Measurements from ENCODE around the gene ESAM. TPM values are rescaled to one million over a fixed set of nuclear protein-coding genes. Genes with fewer than 3 reads are reported as not detected.

ESAM gene, protein sequence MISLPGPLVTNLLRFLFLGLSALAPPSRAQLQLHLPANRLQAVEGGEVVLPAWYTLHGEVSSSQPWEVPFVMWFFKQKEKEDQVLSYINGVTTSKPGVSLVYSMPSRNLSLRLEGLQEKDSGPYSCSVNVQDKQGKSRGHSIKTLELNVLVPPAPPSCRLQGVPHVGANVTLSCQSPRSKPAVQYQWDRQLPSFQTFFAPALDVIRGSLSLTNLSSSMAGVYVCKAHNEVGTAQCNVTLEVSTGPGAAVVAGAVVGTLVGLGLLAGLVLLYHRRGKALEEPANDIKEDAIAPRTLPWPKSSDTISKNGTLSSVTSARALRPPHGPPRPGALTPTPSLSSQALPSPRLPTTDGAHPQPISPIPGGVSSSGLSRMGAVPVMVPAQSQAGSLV
- total RNA-seq = 0.50 and 1.4 TPM in 2 replicates

DNA sequence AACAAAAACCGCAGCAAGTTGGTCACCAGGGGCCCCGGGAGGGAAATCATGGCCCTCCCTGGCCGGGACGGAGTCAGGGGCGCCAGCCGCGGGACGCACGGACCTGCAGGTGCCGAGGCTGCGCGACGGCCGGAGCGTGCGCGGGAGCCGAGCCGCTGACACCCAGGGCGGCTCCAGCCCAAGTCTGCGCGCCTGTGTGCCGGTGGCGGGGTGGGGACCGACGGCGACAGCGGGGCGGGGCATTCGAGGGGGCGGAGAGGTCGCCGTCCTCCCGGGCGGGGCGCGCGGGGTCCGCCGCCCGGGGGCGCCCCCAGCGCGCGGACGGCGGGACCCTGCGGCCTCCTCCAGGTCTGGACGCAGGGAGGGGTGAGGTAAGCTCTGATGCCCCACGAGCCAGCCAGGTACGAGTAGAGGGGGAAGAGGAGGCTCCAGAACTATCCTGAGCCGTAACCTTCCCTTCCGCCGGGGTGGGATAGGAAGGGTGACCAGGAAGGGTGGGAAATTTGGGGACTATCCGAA is at the start of gene ESAM:
TSS of gene ESAM (minus strand) at position 186 of the 519 bp plus-strand sequence. CDS start at position 50, 136 bp downstream.
- no peak for DNase-seq (ENCODE audit: low read depth)

DNA sequence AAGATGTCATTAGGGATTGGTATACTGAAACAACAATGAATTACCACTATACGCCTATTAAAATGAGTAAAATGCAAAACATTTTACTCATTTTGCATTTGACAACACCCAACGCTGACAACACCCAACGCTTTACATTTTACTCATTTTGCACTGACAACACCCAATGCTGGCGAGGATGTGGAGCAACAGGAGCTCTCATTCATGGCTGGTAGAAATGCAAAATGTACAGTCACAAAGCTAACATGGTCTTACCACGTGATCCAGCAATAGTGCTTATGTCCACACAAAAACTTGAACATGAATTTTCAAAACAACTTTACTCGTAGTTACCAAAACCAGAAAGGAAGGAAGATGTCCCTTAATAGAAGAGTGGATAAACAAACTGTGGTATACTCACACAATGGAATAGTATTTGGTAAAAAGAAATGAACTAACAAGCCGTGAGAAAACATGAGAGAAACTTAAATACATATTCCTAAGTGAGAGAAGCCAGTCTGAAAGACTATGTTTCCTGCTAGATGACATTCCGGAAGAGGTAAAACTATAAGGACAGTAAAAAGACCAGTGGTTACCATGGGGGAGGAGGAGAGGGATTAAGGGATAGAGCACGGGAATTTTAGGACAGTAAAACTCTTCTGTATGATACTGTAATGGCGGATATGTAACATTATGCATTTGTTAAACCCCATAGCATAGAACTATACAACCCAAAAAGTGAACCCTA is 49.5 kb upstream of the ESAM start:
- DNase-seq (ENCODE audit: low read depth) = no peak

DNA sequence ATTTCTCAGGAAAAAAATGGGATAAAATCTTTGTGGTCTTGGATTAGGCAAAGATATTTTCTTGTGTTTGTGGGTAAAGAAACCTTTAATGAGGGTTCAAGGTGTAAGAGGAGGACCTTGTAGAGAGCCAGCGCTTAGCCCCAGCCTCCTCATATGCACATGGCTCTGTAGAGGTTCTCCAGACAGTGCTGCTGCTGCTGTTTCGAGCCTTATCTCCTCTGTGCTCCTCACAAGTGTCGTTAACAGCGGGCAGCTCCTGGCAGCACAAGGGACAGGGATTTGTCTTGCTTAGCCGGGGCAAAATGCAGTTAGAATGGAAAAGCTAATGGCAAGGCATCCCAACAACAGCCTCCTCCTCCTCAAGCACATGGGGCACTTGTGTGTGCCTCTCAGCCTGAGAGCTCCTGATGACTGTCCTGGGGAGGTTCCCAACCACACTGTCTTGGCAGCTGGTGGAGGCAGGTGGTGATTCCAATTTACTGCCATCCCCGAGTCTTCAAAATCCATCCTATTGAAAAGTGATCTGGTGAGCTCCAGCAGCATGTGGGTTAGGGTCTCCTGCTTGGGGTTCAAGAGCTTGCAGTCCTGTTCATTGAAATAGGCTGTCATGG is 45.7 kb upstream of the ESAM start:
- no peak for DNase-seq (ENCODE audit: low read depth)

DNA sequence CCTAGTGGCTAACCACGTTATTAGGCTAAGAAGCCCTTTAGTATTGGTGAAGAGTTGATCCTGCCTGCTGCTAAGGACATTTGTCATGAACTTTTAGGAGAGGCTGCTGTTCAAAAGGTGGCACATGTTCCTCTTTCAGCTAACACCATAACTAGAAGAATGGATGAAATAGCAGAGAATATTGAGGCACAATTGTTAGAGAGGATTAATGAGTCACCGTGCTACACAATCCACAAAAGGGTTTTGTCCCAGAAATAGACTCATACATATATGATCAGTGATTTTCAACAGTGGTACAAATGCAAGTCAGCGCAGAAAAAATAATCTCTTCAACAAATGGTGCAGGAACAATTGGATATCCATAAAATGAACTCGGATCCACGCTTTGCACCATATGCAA is 45.1 kb upstream of the ESAM start:
- DNase-seq (ENCODE audit: low read depth) = no peak

DNA sequence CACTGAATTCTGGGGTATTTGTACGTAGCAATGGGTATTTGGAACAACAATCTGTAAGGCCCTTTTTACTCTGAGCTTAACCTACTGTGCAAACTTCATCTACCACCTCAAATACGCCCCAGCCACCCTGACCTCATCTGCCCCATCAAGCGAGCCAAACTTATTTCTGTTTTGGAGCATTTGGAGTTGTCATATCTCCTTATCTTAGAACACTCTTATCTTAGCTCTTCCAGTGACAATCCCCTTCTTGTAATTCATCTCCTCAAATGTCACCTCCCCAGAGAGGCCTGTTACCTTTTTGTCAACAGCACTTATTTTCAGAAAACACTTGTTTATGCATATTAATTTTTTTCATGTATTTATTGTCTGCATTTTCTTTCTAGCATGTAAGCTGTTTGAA is 42.8 kb upstream of the ESAM start:
- DNase-seq (ENCODE audit: low read depth) = no peak

DNA sequence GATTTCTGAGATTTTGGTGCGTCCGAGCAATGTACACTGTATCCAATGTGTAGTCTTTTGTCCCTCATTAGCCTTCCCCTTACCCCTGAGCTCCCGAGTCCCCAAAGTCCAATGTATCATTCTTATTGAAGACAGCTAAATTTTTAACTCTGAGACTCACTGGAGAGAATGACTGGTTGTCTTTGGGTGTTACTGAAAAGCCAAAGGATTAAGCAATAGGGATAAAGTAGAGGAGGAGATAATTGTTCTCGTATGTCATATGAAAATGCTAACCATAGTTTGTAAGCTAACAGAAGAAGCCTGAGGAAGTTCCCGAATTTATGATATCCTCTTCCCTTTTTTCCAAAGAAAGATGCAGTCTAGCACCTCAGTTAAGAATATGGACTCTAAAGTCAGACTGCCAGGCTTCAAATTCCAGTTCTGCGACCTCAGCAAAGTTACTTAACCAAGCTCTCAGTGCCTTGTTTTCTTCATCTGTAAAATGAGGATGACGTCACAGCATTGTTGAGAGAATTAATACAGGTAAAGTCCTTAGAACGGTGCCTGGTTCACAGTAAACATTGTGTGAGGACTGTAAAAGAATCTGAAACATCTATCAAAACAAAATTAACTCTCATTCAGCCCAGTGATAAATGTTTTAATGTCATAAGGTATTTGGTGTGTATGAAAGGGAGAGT is 39.7 kb upstream of the ESAM start:
- DNase-seq (ENCODE audit: low read depth) = peak; percentile 7

DNA sequence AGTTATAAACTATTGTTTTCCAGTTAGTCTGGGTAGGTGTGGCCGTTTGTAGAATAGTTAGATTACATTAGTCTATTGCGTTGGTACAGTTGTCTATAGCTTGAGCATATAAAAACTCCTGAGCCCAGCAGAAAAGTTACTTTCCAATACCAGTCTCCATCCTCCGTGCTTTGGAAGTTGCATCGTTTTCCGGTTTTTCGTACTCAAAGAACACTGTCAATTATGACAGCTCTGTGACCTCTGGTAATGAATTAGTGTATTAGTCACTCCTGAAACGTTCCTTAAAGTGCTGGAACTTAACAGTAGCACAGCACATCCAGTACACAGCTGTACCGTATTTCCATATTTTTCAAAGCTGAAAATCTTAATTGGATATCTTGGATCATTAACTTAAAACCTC is 38.9 kb upstream of the ESAM start:
- peak; percentile 64 for DNase-seq (ENCODE audit: low read depth)

DNA sequence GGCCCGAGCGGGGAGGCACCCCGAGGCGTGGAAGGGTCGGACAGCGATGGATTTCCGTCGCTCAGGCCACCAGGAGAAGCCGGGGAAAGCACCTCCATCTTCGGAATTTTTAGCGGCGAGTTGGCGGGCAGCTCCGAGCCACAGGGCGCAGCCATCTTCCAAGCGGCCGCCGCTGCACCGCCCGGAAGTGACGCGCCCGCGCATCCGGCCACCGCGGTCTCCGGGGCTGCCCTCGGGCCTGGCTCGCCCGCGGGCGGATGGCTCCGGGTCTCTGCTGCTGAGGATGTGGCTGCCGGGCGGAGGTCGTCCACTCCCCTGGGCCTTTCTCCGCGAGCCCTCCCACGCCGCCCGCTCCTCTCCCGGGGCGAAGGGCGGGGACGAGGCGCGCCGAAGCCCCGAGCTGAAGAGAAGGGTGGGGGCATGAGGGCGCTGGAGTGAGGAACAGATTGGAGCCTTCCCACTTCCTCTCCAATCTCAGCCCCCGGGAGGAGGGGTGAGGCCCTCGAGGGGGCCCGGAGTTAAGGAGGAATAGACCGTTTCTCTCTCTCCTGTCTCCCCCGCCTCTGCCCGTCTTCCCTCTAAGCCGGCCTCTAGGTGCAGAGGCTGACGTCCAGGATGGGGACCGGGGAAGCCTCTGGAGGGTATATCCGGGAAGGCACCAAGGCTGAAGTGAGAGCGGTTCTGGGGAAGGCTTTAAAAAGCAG is 38.3 kb upstream of the ESAM start, which contains the start of gene MSANTD2:
TSS of gene MSANTD2 (minus strand) at position 181 of the 704 bp plus-strand sequence. CDS start at position 155, 26 bp downstream.
- peak; percentile 16 for DNase-seq (ENCODE audit: low read depth)

DNA sequence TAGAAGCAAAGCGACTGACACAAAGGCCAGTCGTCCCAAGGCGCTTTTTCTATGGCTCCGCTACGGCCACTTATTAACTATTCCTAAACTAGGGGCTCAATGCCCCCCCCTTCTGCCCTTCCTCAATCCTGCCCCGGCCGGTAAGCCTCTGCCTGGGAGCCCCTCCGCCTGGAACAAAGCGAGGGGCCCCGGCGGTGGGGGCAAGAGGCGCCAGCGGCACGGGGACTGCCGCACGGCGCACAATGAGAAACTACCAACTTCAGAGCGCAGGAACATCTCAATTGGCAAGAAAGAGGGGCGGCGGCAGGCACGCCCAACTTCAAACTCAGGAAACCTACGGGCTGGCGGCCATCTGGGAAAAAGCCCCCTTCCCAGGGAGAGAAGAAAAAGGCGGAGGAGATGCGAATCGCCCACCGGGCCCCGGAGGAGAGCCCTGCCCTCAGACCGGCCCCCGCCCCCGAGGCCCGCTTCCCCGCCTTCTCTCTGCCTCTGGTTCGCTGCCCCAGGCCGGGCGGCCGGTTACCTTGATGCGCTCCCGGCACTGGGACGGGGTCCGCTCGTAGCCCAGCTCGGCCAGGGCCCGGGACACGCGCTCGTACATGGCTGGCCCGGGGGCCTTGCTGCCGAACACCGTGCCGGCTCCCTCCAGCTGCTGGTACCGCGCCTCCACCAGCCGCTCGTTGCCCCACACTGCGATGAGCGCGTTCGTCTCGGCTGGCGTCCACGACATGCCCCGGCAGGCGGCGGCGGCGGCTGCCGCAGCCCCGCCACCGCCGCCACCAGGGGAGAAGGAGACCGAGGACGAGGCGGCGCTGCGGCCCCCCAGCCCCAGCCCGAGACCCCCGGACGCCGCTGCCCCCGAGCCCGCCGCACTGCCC is 37.5 kb upstream of the ESAM start:
- DNase-seq (ENCODE audit: low read depth) = no peak

DNA sequence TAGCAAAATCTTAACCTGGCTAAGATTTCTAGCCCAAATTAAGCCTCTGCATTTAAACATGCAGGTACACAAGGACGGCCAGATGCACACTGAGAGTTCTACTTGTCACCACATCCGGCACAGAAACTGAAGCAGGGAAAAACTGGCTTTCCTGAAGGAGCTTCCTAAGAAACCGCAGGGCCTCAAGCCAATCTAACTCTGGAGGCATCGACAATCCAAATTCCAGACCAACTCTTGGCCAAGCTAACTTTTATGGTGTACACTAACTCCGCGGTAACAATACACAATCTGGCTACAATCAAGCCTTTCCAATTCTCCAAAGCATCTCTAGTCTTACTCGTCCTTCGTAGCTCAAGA is 36.9 kb upstream of the ESAM start:
- DNase-seq (ENCODE audit: low read depth) = peak; percentile 65

DNA sequence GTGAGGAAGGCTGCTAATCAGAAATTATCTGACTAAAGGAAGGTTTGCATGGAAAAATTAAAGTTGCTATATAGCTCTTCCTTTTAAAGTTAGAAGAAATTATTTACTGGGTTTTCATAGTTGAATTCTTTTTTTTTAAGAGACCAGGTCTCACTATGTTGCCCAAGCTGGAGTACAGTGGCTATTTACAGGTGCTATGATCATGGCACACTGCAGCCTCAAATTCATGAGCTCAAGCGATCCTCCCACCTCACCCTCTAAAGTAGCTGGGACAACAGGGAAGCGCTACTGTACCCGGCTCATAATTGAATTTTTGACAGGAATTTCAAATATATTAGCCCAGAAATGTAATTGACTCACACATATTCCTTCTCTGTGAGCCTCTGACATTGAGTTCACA is 34.2 kb upstream of the ESAM start:
- DNase-seq (ENCODE audit: low read depth) = no peak

DNA sequence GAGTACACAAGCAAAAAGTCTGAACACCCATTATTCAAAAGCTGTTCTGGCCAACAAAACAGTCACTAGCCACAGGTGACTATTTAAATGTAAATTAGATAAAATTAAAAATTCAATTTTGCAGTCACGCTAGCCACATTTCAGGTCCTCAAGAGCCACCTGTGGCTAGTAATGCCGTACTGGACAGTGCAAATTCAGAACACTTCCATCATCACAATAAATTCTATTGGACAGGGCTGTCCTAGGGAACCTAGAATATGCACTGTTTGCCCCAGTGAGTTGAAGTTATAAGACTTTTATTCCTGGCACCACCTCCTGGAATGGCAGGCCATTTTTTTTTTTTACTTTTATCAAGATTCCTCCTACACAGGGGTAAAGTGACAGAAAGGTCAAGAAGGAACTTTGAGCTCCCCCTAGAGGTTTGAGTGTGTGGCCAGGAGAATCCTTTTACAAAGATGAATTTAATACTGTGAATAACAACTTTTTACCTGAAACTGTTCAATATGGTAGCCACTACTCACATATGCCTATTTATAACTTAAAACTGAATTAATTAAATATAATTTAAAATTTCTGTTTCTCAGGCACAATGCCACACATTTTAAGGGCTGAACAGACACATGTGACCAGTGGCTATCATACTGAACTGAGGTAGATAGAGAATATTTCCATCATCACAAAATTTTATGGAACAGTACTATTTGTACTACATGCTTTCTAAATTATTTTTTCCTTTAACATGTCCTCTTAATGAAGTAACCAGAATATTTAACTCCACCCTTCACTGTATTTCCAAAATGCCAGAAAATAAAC is 31.6 kb upstream of the ESAM start:
- peak; percentile 65 for DNase-seq (ENCODE audit: low read depth)

DNA sequence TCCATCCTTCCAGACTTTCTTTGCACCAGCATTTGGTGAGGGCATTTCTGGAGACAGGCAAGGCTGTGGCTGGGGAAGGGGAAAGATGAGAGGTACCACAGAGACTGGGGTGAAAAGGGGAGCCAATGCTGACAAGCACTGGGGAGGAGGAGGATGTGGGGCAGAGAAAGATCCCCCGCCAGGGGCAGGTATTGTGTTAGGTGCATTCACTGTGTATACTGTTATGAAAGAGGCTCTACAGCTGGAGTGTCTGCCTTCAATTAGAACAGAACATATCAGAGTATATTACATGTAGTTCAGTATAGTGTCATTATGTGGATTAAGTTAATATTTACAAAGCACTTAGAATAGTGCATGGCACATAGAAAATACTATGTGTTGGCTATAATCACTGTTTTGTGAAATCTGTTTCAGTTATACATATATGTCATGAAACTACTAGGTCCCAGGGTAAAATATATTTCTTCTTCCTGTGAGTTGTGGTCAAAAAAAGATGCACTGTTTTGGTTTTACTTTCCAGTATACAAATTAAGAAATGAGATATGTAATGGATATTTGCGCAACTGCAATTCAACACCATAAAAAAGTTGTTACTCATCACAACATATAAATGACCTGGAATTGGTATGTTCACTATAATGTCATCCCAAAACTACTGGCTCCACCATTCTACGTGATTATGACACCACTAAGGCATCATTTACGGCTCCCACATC is 29.7 kb upstream of the ESAM start:
- DNase-seq (ENCODE audit: low read depth) = no peak

DNA sequence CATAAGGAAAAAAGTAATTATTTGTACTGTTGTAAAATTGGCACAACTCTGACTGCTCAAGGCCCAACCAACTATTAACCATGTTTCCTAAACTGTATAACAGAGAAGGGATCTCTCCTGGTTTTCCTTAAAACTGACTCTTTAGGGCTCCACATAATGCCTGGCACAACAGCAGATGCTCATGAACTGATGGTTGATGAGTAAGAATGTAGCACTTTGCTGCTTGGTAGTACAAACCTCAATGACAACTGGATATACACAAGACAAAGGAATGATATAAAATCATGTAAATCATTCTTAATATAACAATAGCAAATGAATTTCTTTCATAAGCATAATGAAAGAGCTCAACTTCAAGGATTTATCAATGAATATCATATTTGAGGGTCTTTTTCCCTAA is 26.4 kb upstream of the ESAM start:
- peak; percentile 8 for DNase-seq (ENCODE audit: low read depth)

DNA sequence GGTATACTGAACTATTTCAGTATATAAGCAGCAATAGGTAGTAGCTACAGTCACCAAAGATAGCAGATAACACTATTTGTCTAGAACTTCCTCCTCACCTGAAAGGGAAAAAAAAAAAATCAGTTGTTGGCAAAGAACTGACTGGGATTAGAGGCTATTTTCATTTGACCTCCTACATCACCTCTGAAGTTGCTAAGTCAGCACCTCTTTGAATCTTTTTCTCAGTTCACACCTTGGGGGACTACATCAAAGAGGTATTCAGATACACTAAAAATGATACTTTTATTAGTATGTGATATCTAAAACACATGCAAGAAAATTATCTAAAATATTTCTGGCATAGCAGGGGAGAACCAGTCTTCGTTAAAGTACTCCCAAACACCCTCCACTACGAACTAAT is 22.0 kb upstream of the ESAM start:
- no peak for DNase-seq (ENCODE audit: low read depth)

DNA sequence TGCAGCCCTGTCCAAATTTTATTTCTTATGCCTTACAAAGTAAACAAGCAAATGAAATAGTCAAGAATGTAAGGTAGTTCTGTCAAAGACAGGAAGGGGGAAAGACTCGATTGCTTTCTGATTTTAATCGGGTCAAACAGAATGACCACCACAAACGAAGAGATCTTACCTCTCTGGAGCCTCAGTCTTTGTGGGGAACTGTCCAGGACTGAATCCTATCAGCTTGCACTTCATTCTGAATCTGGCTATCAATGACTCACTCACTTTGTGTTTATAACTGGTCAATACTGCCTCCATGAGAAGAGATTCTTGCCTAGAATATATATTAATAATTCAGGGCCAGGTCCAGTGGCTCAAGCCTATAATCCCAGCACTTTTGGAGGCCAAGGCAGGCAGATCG is 20.9 kb upstream of the ESAM start:
- no peak for DNase-seq (ENCODE audit: low read depth)

DNA sequence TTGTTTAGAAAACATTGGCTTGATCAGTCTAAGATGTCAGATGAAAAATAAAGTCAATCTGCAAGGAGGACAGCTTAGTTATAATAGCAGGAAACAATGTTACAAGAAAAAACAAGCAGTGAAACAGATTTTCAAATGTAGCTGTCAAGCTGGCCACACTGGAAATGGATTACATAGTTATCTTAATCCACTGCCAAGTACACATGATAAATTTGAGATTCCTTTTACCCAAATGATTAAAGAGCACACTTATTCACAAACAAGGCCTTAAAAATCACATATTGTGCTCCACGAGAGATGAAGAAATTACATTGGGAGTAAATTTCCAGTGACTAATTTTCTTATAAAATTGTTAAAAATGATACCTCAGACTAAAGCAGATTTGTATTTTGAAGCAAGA is 17.5 kb upstream of the ESAM start:
- DNase-seq (ENCODE audit: low read depth) = no peak

DNA sequence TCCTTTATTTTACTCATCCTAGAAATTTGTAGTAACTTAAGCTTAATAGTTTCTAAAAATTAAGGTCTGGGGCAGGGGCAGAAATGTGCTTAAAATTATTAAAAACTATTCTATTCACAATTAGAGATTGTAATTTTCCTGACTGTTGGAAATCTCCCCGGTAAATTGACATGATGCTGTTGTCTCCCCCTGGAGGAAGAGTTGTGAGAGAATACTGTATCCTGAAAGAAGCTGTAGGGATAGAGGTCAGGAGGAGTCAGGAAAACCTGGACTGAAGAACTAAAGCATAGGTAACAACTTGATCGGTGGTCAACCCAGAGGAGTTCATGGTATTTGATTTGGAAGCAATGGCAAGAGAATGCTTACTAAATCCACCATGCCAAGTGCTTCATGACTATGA is 16.2 kb upstream of the ESAM start:
- peak; percentile 16 for DNase-seq (ENCODE audit: low read depth)

Data from renal cortical epithelial cell (primary cell).